ENCODE data around the gene KBTBD4.

KBTBD4 gene

GRCh38 chr11:47593934-47594855 is 15.4 kb upstream of the KBTBD4 start, which contains the start of gene C1QTNF4:
TSS of gene C1QTNF4 (minus strand) at chr11:47594411. CDS start at chr11:47590810, 3,601 bp downstream.
- Mint-ChIP-seq H3K4me3 (peak within 1 kb of the TSS; percentile 3), H3K36me3 (no peaks in the 10 kb centered on the region), H3K27me3 (peaks cover 22% of the 10 kb centered on the region), H3K4me1 (peaks cover 4% of the 10 kb centered on the region), H3K9me3 (no peaks in the 10 kb centered on the region), H3K27ac (no peak within 1 kb of the TSS)

DNA sequence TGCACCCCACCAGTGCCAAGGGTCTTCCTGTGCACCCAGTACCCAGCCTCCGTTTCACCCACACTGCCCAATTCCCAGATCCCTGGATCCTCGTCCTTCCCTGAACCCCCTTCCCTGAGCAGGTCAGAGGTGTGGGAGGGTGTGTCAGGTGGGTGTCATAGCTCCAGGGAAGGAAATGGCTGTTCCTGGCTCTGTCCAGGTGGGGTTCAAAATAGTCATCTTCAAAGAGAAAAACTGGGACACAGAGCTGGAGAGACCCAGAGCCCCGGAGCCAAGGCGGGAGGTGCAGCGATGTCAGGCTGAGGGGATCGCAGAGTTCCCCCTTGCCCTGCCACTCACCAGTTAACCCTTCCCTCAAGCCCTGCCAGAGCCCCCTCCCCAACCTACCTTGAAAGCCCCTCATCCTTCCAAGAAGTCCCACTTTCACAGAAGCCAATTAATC is 14.7 kb upstream of the KBTBD4 start:
- Mint-ChIP-seq H3K27me3 (peaks cover 22% of the 10 kb centered on the region), H3K4me3 (peak overlapping the region; percentile 3), H3K36me3 (no peaks in the 10 kb centered on the region)

DNA sequence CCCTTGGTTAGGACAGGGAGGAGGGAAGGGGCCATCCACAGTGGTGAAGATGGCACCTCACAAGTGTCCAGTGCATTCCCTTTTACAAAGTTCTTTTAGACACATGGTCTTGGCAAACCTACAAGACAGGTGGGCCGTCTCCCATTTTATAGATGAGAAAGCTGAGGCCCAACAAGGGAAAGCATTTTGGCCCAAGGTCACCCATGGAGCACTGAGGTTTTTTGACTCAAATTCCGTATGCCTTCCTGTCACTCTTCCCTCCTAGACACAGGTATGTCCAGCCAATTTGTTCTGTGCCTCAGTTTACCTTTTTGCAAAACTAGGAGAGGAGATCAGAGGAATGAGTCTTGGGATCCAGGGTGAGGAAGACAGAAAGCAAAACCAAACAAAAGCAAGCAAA is 14.2 kb upstream of the KBTBD4 start:
- H3K4me1 Mint-ChIP-seq, result peaks cover 4% of the 10 kb centered on the region
- H3K27me3 Mint-ChIP-seq, result peaks cover 22% of the 10 kb centered on the region
- no peaks in the 10 kb centered on the region for H3K9me3 Mint-ChIP-seq
- no peaks in the 10 kb centered on the region for H3K36me3 Mint-ChIP-seq
- H3K4me3 Mint-ChIP-seq, result no peak overlapping the region
- no peak overlapping the region for H3K27ac Mint-ChIP-seq

More for the DNA sequence above, 14.7 kb upstream of the KBTBD4 start:
- Mint-ChIP-seq H3K9me3 (no peaks in the 10 kb centered on the region), H3K4me1 (peaks cover 4% of the 10 kb centered on the region), H3K27ac (no peak overlapping the region)

DNA sequence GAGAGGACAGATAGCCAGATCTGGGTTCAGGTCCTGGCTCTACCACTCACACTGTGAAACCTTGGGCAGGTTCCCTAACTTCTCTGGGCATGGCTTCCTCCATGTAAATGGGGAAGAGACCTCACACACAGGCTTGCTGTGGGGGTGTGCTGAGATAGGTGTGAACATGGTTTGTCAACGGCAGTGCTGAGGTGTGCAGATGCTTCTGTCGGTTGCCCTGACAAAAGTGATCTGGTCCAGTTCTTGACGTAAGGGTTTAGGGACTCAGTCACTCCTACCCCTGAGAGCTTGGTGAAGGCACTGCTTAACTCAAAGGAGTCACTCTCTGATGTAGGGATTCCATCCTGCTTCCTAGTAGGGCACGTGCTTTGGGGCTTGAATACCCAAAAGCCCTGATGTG is 13.5 kb upstream of the KBTBD4 start:
- H3K27ac Mint-ChIP-seq, result no peak overlapping the region
- H3K4me1 Mint-ChIP-seq, result peaks cover 4% of the 10 kb centered on the region
- H3K27me3 Mint-ChIP-seq, result peaks cover 22% of the 10 kb centered on the region
- no peaks in the 10 kb centered on the region for H3K36me3 Mint-ChIP-seq
- no peak overlapping the region for H3K4me3 Mint-ChIP-seq
- H3K9me3 Mint-ChIP-seq, result no peaks in the 10 kb centered on the region

- H3K9me3 Mint-ChIP-seq, result no peaks in the 10 kb centered on the region
- H3K4me3 Mint-ChIP-seq, result no peak overlapping the region
- H3K27ac Mint-ChIP-seq, result no peak overlapping the region
- no peaks in the 10 kb centered on the region for H3K36me3 Mint-ChIP-seq
- peaks cover 4% of the 10 kb centered on the region for H3K4me1 Mint-ChIP-seq
- peaks cover 22% of the 10 kb centered on the region for H3K27me3 Mint-ChIP-seq
Observed at GRCh38 chr11:47591764-47592163, 13.0 kb upstream of the KBTBD4 start.

DNA sequence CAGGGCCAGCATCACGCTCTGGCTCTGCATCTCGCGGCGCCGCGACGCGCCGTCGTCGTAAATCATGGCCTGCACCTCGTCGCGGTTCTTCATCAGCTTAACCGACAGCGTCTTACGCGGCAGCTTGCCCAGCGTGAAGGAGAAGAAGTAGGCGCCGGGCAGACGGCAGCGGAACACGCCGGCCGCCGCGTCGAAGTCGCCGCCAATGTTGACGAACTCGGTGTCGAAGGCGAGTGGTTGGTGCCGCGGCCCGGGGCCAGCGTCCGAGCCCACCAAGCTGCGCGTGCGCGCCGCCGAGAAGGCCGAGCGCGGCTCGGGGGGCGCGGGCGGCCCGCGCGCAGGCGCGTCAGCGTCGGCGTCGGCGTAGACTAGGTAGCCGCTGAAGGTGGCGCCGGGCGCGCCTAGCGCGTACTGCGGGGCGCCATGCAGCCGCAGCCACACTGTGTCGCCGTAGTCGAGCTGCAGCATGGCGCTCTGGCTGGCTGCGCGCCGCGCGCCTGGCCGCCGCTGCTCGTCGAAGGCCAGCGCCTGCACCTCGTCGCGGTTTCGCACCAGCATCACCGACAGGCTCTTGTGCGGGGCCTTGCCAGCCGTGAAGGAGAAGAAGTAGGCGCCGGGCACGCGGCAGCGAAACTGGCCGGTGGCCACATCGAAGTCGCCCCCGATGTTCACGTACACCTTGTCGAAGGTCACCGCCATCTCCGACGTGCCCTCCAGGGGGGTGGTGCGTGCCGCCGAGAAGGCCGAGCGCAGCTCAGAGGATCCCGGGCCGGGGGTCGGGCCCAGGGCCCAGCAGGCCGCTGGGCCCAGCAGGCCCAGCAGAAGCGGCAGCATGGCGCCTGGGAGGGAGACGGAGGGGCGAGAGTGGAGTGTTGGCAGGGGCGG is 11.4 kb upstream of the KBTBD4 start:
- Mint-ChIP-seq H3K27ac (no peak overlapping the region), H3K4me1 (peaks cover 4% of the 10 kb centered on the region), H3K9me3 (no peaks in the 10 kb centered on the region), H3K4me3 (no peak overlapping the region), H3K27me3 (peaks cover 16% of the 10 kb centered on the region), H3K36me3 (no peaks in the 10 kb centered on the region)

- Mint-ChIP-seq H3K27me3 (peaks cover 14% of the 10 kb centered on the region), H3K4me1 (peaks cover 4% of the 10 kb centered on the region), H3K36me3 (no peaks in the 10 kb centered on the region), H3K9me3 (no peaks in the 10 kb centered on the region), H3K27ac (no peak overlapping the region), H3K4me3 (no peak overlapping the region)
Observed at GRCh38 chr11:47589584-47589976, 10.8 kb upstream of the KBTBD4 start.

DNA sequence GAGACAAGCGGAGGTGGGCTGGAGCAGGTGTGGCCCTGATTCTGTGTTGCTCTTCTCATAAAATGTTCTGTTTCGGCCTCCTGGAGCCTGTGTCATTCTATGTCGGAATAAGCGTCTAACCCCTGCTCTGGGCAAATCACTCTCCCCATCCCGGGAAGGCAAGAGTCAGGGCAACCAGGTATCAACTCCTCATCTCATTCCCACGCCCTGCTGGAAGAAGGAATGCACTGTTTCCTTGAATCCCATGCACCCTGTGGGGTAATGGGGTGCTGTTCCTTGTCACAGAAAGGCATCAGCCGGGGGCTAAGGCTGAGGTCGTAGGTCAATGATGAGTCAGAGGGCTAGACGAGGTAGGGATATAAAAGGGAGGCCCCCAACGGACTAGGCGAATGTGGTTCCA is 10.3 kb upstream of the KBTBD4 start:
- Mint-ChIP-seq H3K36me3 (peaks cover 3% of the 10 kb centered on the region), H3K4me1 (peaks cover 4% of the 10 kb centered on the region), H3K9me3 (no peaks in the 10 kb centered on the region), H3K27ac (no peak overlapping the region), H3K4me3 (no peak overlapping the region), H3K27me3 (peaks cover 10% of the 10 kb centered on the region)

DNA sequence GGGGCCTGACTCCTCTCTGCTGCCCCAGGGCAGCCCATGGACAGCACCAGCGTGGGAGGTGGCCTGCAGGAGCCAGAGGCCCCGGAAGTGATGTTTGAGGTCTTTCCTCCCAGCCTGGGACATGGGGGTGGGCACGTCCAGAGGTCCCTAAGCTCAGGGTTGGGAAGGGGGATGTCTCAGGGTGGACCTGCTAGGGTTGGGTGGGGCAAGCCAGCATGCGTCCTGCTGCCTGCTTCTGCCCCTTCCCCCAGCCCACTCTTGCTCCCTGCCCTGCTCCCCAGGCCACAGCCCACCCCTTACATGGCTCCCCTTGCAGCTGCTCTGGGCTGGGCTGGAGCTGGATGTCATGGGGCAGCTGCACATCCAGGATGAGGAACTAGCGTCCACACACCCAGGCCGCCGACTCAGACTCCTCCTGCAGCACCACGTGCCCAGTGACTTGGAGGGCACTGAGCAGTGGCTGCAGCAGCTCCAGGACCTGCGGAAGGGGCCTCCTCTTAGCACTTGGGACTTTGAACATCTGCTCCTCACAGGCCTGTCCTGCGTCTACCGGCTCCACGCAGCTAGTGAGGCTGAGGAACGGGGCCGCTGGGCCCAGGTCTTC is 9.1 kb upstream of the KBTBD4 start:
- no peaks in the 10 kb centered on the region for H3K4me1 Mint-ChIP-seq
- no peak overlapping the region for H3K27ac Mint-ChIP-seq
- peaks cover 7% of the 10 kb centered on the region for H3K36me3 Mint-ChIP-seq
- peaks cover 4% of the 10 kb centered on the region for H3K27me3 Mint-ChIP-seq
- no peaks in the 10 kb centered on the region for H3K9me3 Mint-ChIP-seq
- H3K4me3 Mint-ChIP-seq, result no peak overlapping the region

GRCh38 chr11:47587039-47587716 is 8.4 kb upstream of the KBTBD4 start:
- H3K27ac Mint-ChIP-seq, result no peak overlapping the region
- H3K4me1 Mint-ChIP-seq, result peaks cover 3% of the 10 kb centered on the region

DNA sequence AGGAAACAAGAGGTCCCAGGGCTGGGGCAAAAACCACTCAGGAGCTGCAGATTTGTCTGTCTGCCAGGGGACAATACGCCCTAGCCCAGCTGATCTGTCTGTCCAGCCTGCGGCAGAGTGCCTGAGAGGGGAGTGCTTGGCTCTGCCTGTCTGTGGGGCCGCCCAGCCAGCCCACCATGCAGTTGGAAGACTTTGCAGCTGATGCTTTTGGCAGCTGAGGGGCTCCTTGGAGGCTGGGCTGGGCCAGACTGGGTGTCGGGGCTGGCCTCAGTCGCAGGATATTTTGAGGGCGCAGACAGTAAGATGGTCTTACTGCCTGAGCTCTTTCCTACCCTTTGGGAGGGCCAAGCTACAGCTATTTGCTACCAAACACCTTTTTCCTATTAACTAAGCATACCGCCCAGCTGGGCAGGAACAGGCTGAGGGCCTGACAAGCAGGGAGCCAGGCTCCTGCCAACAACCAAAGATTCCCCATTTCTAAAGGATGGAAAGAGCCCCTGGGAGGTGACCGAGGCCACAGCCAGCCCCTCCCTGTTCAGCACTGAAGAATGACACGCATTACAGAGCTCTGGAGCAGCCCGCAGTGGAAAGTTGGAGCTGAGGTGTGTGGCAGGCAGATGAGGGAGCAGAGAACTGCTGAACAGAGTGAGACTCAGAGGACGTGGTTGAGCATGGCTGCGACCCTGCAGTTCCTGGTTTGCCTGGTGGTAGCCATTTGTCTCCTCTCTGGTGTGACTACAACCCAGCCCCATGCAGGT is 7.5 kb upstream of the KBTBD4 start, which contains the start of gene FAM180B:
FAM180B (plus strand) TSS at position 581 of the 758 bp plus-strand sequence; CDS start at position 672, 91 bp downstream.
- peak within 1 kb of the TSS; percentile 79 for H3K27ac Mint-ChIP-seq
- H3K9me3 Mint-ChIP-seq, result no peaks in the 10 kb centered on the region
- H3K27me3 Mint-ChIP-seq, result no peaks in the 10 kb centered on the region
- H3K36me3 Mint-ChIP-seq, result peaks cover 12% of the 10 kb centered on the region
- peaks cover 7% of the 10 kb centered on the region for H3K4me1 Mint-ChIP-seq
- H3K4me3 Mint-ChIP-seq, result no peak within 1 kb of the TSS

More at GRCh38 chr11:47587039-47587716, 8.4 kb upstream of the KBTBD4 start:
- H3K27me3 Mint-ChIP-seq, result no peaks in the 10 kb centered on the region
- no peaks in the 10 kb centered on the region for H3K9me3 Mint-ChIP-seq
- peaks cover 8% of the 10 kb centered on the region for H3K36me3 Mint-ChIP-seq
- H3K4me3 Mint-ChIP-seq, result no peak overlapping the region

DNA sequence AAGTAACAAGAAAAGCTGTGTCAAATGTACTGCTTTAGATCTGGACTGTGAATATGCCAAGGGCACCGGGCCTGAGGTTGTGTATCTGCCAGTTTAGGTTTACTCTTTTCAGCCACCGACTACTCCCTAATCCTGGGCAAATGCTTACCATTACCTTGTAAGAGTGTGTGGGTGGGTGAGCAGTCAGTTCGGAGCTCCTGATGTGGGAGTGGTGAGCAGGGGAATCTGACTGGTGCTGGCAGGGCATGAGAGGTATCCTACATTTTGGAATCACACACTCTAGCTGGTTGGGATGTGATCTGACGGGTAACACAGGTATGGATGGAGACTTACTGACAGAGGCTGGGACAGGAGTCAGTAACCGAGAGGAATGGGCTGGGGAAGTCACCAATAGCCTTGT is 5.1 kb upstream of the KBTBD4 start:
- no peaks in the 10 kb centered on the region for H3K27me3 Mint-ChIP-seq
- H3K4me3 Mint-ChIP-seq, result no peak overlapping the region
- H3K36me3 Mint-ChIP-seq, result peaks cover 12% of the 10 kb centered on the region

DNA sequence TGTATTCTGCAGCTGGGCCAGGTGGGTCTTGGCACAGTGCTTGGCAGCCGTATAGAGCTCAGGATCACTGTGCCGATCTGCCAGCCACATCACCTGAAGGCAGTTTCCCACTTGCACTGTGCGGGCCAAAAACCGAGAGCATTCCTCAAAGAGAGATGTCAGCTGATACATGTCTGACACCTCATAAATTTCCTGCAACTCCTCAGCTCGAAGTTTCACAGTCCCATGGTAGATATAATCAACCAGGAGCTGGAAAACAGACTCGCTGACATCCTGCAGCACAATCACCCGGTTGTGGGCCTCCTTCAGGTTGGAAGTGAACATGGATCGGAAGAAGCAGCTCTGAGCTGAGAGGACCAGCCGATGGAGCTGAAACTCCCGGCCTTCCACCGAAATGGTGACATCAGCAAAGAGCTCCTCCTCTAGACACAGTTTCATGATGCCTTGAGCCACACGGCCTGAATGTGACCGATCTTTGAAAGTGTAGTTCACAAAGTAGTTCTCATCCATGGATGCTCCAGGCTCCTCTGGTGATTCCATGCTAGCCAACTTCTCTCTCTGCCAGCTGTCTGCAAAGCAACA is 1.2 kb downstream of the KBTBD4 start:
- H3K4me3 Mint-ChIP-seq, result peak overlapping the region; percentile 97
- H3K9me3 Mint-ChIP-seq, result no peaks in the 10 kb centered on the region
- H3K36me3 Mint-ChIP-seq, result peaks cover 12% of the 10 kb centered on the region
- H3K27ac Mint-ChIP-seq, result peak overlapping the region; percentile 68
- peaks cover 47% of the 10 kb centered on the region for H3K4me1 Mint-ChIP-seq
- H3K27me3 Mint-ChIP-seq, result no peaks in the 10 kb centered on the region

More for the DNA sequence above, 5.1 kb upstream of the KBTBD4 start:
- H3K27ac Mint-ChIP-seq, result peak overlapping the region; percentile 73
- H3K9me3 Mint-ChIP-seq, result no peaks in the 10 kb centered on the region
- H3K4me1 Mint-ChIP-seq, result peaks cover 23% of the 10 kb centered on the region

DNA sequence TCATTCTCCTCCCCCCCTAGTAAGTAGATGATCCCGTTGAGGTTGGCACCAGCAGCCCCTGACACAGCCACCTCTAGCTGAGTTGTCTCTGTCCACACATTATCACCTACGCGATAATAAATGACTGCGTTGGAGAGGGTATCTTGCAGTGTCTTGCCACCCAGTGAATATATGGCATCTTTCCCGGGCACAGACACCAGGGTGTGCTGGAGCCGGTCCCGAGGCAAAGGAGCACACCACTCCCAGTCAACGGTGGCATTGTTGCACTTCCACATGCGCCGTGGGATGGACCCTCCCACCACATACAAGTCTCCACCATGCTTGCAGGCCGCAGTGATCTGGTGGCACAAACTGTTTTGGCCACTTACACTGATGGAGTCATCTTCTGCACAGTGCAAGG is 5.4 kb downstream of the KBTBD4 start:
- Mint-ChIP-seq H3K27ac (no peak overlapping the region), H3K9me3 (no peaks in the 10 kb centered on the region), H3K36me3 (peaks cover 7% of the 10 kb centered on the region), H3K4me1 (peaks cover 26% of the 10 kb centered on the region), H3K4me3 (no peak overlapping the region), H3K27me3 (no peaks in the 10 kb centered on the region)
